Nephron (organoid): ENCODE measurements around the gene HRC.
"Not testable (repeated sequence)": the region's sequence is repeated elsewhere in the genome, so short reads cannot be mapped to it uniquely, and the experiment has no call there.

Experiments
- H3K27ac Mint-ChIP-seq, 3 experiments: 2 replicates each; pipeline ENCODE4 v1.8.0; 2020; ENCODE audit warnings: mixed read lengths in 3 of 3, mild to moderate bottlenecking in 2 of 3, moderate library complexity in 1 of 3
- H3K27me3 Mint-ChIP-seq: 2 replicates; pipeline ENCODE4 v1.8.0; 2021; ENCODE audit warnings: low read depth, mild to moderate bottlenecking, moderate library complexity, mixed read lengths
- H3K36me3 Mint-ChIP-seq: 2 replicates; pipeline ENCODE4 v1.8.0; 2020; ENCODE audit warnings: low read depth, mixed read lengths
- H3K4me1 Mint-ChIP-seq: 2 replicates; pipeline ENCODE4 v1.8.0; 2020; ENCODE audit warnings: mixed read lengths
- H3K4me3 Mint-ChIP-seq, 3 experiments: 2 replicates each; pipeline ENCODE4 v1.8.0; 2020; ENCODE audit warnings: mild to moderate bottlenecking in 3 of 3, mixed read lengths in 3 of 3, moderate library complexity in 2 of 3
- H3K9me3 Mint-ChIP-seq: 2 replicates; pipeline ENCODE4 v1.8.0; 2020; ENCODE audit warnings: mixed read lengths
- CTCF ChIP-seq, 3 experiments: fragments of 200-600 bp; sonication (generic); IDR thresholded peaks; one replicate each; pipeline ENCODE4 v1.5.0; 2021; ENCODE audit warnings: antibody characterized with exemption in 3 of 3; ENCODE audit not compliant: unreplicated experiment in 3 of 3

The HRC gene

GRCh38 chr19:49150944-49151243 lies 4.3 kb downstream of the HRC start:
- Mint-ChIP-seq H3K27ac (peak overlapping the region in 1 of 3 experiments; percentile 95), H3K9me3 (no peaks in the 10 kb centered on the region), H3K4me3 (peak overlapping the region; percentile 98 to 100 (median 99)), H3K4me1 (peaks cover 56% of the 10 kb centered on the region), H3K27me3 (peaks cover 14% of the 10 kb centered on the region), H3K36me3 (no peaks in the 10 kb centered on the region)
- TF ChIP-seq CTCF (IDR thresholded peaks at IDR 0.05; ENCODE audit: unreplicated experiment in 3 of 3), result no peak

- H3K36me3 Mint-ChIP-seq, result no peaks in the 10 kb centered on the region
- H3K4me3 Mint-ChIP-seq, result peak overlapping the region; percentile 98 to 100 (median 99)
- peak overlapping the region; percentile 97 to 99 (median 98) for H3K27ac Mint-ChIP-seq
These were observed 4.9 kb downstream of the HRC start for GRCh38 chr19:49150106-49150943.

GRCh38 chr19:49149652-49150105 lies 5.5 kb downstream of the HRC start:
- Mint-ChIP-seq H3K9me3 (no peaks in the 10 kb centered on the region), H3K4me3 (peak overlapping the region; percentile 98 to 100 (median 99)), H3K27me3 (peaks cover 7% of the 10 kb centered on the region), H3K36me3 (no peaks in the 10 kb centered on the region), H3K27ac (peak overlapping the region; percentile 97 to 99 (median 98)), H3K4me1 (peaks cover 53% of the 10 kb centered on the region)
- no peak for TF ChIP-seq CTCF (IDR thresholded peaks at IDR 0.05; ENCODE audit: unreplicated experiment in 3 of 3)

More at GRCh38 chr19:49150106-49150943, 4.9 kb downstream of the HRC start:
- peaks cover 10% of the 10 kb centered on the region for H3K27me3 Mint-ChIP-seq
- H3K4me1 Mint-ChIP-seq, result peaks cover 56% of the 10 kb centered on the region
- TF ChIP-seq CTCF (IDR thresholded peaks at IDR 0.05; ENCODE audit: unreplicated experiment in 3 of 3), result no peak
- no peaks in the 10 kb centered on the region for H3K9me3 Mint-ChIP-seq

GRCh38 chr19:49148784-49149651 lies 6.2 kb downstream of the HRC start:
- TF ChIP-seq CTCF (IDR thresholded peaks at IDR 0.05; ENCODE audit: unreplicated experiment in 3 of 3), result no peak
- peaks cover 4% of the 10 kb centered on the region for H3K27me3 Mint-ChIP-seq
- H3K36me3 Mint-ChIP-seq, result no peaks in the 10 kb centered on the region
- peak overlapping the region; percentile 98 to 100 (median 99) for H3K4me3 Mint-ChIP-seq
- H3K4me1 Mint-ChIP-seq, result peaks cover 46% of the 10 kb centered on the region
- peak overlapping the region; percentile 97 to 99 (median 98) for H3K27ac Mint-ChIP-seq
- no peaks in the 10 kb centered on the region for H3K9me3 Mint-ChIP-seq

- H3K9me3 Mint-ChIP-seq, result no peaks in the 10 kb centered on the region
- no peaks in the 10 kb centered on the region for H3K36me3 Mint-ChIP-seq
- no peak for TF ChIP-seq CTCF (IDR thresholded peaks at IDR 0.05; ENCODE audit: unreplicated experiment in 3 of 3)
- H3K4me1 Mint-ChIP-seq, result peaks cover 41% of the 10 kb centered on the region
- peak overlapping the region; percentile 98 to 100 (median 99) for H3K4me3 Mint-ChIP-seq
- no peaks in the 10 kb centered on the region for H3K27me3 Mint-ChIP-seq
- H3K27ac Mint-ChIP-seq, result peak overlapping the region in 2 of 3 experiments; percentile 89 to 97
These were observed 7.0 kb downstream of the HRC start for GRCh38 chr19:49148044-49148682.

- not testable (repeated sequence) for H3K27me3 Mint-ChIP-seq, H3K36me3 Mint-ChIP-seq, H3K9me3 Mint-ChIP-seq
- peak overlapping the region; percentile 56 to 77 (median 62) for H3K4me3 Mint-ChIP-seq
- H3K4me1 Mint-ChIP-seq, result peaks cover 44% of the 10 kb centered on the region
- H3K27ac Mint-ChIP-seq, result peak overlapping the region; percentile 5 to 68 (median 43)
These were observed 8.8 kb downstream of the HRC start for GRCh38 chr19:49146408-49146770.
